Esophagus muscularis mucosa (tissue), 4 donors: ENCODE measurements around the gene RPRD2. TPM values are rescaled to one million over a fixed set of nuclear protein-coding genes. Genes with fewer than 3 reads are reported as not detected.
A peak's percentile ranks its signal among the peaks of the same experiment; 100 is the strongest.

Experiments
- DNase-seq: peaks from one replicate; pipeline ENCODE4 v3.0.0-alpha.2; 2017; ENCODE audit errors: extremely low spot score
- H3K27ac ChIP-seq, 4 donors: fragments of 200-600 bp; sonication (generic); replicated peaks in 1 of 4; 1 replicate in 3 of 4; 2 replicates in 1 of 4; pipeline ENCODE4 v1.5.1; 2016 to 2019; ENCODE audit warnings: mild to moderate bottlenecking in 1 of 4
- H3K27me3 ChIP-seq, 4 donors: fragments of 200-600 bp; sonication (generic); one replicate each; pipeline versions ENCODE4 v1.5.1 to v1.6.0; 2016 to 2019
- H3K36me3 ChIP-seq, 4 donors: fragments of 200-600 bp; sonication (generic); one replicate each; pipeline ENCODE4 v1.5.1; 2016 to 2019
- H3K4me1 ChIP-seq, 4 donors: fragments of 200-600 bp; sonication (generic); one replicate each; pipeline ENCODE4 v1.5.1; 2016 to 2019
- H3K4me3 ChIP-seq, 4 donors: fragments of 200-600 bp; sonication (generic); 1 replicate in 2 of 4; 2 replicates in 2 of 4; pipeline ENCODE4 v1.5.1; 2016 to 2019; ENCODE audit warnings: mild to moderate bottlenecking in 4 of 4, moderate library complexity in 1 of 4
- H3K9me3 ChIP-seq, 4 donors: fragments of 200-600 bp; sonication (generic); 1 replicate in 3 of 4; 2 replicates in 1 of 4; pipeline ENCODE4 v1.5.1; 2016 to 2019
- EP300 ChIP-seq: sonication (generic); formaldehyde crosslinking; IDR thresholded peaks from one replicate; pipeline ENCODE4 v1.6.1; 2017; ENCODE audit warnings: antibody characterized with exemption
- POLR2A ChIP-seq: fragments of 450-650 bp; IDR thresholded peaks from one replicate; pipeline ENCODE4 v1.6.1; 2017; ENCODE audit warnings: antibody characterized with exemption, moderate library complexity, mild to moderate bottlenecking, low read depth
- POLR2AphosphoS5 ChIP-seq, 2 donors: sonication (generic); formaldehyde crosslinking; IDR thresholded peaks; one replicate each; pipeline ENCODE4 v1.6.1; 2017; ENCODE audit warnings: antibody characterized with exemption in 2 of 2
- WGBS: methylation state at CpG from one replicate; pipeline ENCODE4 v1.1.5; 2018; 5-methylcytosine and 5-hydroxymethylcytosine counted together
- intact Hi-C: fragments of 100-400 bp; cut with DNase I; formaldehyde crosslinking; loops from one replicate; pipeline ENCODE4 v1.15.1; 2023
- total RNA-seq, 4 donors: library from RNA; depleted of rRNA; stranded (reverse); fragments of >200 nt; gene quantifications; one replicate each; pipeline versions ENCODE4 v1.1.0 to v1.2.1, GENCODE V29; 2016
- TF ChIP-seq, protein P1 (sequence below), 3 experiments: fragments of 200-600 bp in 2 of 3; fragments of 450-650 bp in 1 of 3; sonication (generic) in 2 of 3; IDR thresholded peaks; one replicate each; pipeline ENCODE4 v1.5.1; 2017 to 2019; ENCODE audit warnings: antibody characterized with exemption in 3 of 3, mild to moderate bottlenecking in 2 of 3, moderate library complexity in 1 of 3

RPRD2 gene
- total RNA-seq, 4 donors from 2014 or later: 20.0 to 27.9 (median 24.8) TPM

DNA sequence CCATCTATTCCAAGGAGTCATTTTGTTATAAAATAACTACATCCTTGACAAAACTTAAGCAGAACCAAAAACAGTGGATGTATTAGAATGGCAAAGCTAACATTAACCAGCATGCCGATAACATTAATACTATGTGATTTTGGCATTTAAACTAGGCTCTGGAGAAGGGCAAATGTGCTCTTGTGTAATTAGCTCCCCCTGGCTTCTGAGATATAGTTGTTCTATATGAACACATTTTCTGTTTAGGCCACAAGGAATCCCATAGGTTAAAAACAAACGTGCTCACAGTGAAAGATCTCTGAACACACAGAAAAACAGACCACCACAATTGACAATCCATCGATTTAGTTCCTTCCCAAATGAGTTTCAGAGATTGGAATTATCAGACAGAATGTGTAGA lies 65.9 kb downstream of the RPRD2 start:
- DNase-seq: no peak
- H3K27ac ChIP-seq: no peak overlapping the region
- H3K27me3 ChIP-seq: no peaks in the 10 kb centered on the region
- H3K36me3 ChIP-seq: peaks cover 0 to 9% (median 0%) of the 10 kb centered on the region in 4 donors
- H3K4me3 ChIP-seq: no peak overlapping the region
- no peaks in the 10 kb centered on the region for H3K9me3 ChIP-seq
- H3K4me1 ChIP-seq: no peaks in the 10 kb centered on the region
- intact Hi-C loops: loop anchor here (10.0 kb wide), 1 partner anchor 55 kb away; no protein-coding TSS in a partner anchor
- 60% methylated on average over 3 of the region's 3 CpGs for WGBS
- TF ChIP-seq, protein P1, sequence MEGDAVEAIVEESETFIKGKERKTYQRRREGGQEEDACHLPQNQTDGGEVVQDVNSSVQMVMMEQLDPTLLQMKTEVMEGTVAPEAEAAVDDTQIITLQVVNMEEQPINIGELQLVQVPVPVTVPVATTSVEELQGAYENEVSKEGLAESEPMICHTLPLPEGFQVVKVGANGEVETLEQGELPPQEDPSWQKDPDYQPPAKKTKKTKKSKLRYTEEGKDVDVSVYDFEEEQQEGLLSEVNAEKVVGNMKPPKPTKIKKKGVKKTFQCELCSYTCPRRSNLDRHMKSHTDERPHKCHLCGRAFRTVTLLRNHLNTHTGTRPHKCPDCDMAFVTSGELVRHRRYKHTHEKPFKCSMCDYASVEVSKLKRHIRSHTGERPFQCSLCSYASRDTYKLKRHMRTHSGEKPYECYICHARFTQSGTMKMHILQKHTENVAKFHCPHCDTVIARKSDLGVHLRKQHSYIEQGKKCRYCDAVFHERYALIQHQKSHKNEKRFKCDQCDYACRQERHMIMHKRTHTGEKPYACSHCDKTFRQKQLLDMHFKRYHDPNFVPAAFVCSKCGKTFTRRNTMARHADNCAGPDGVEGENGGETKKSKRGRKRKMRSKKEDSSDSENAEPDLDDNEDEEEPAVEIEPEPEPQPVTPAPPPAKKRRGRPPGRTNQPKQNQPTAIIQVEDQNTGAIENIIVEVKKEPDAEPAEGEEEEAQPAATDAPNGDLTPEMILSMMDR (IDR thresholded peaks at IDR 0.05): peak in 2 of 3 experiments; percentile 6 to 20
- TF ChIP-seq POLR2AphosphoS5 (IDR thresholded peaks at IDR 0.05) (no peak), POLR2A (no peak), EP300 (no peak)

DNA sequence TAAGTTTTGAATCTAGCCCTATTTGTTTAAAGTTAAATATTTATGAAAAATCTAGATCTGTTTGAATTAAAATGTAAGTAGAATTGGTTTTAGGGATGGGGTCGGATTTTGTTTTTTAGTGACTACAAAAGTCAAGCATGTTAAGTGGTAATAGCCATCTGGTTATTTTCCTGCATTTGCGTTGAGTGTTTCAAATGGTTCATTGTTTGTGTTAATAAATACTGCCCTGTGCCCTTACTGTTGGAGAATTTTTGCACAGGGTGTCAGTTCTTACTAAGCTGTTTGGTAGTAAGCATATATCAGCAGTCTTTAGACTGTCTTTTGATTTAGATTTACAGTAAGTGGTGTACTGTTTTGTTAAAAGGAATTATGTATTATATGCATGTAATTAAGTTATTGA lies 77.2 kb downstream of the RPRD2 start:
- no peak for DNase-seq
- intact Hi-C loops: no loop called here
- TF ChIP-seq EP300 (no peak), POLR2A (no peak), POLR2AphosphoS5 (IDR thresholded peaks at IDR 0.05) (no peak)
- TF ChIP-seq, protein P1 (IDR thresholded peaks at IDR 0.05): no peak
- WGBS: 85% methylated on average over 2 of the region's 2 CpGs
- H3K4me3 ChIP-seq: no peak overlapping the region
- no peak overlapping the region for H3K27ac ChIP-seq
- no peaks in the 10 kb centered on the region for H3K27me3 ChIP-seq
- H3K4me1 ChIP-seq: peaks cover 0 to 3% (median 0%) of the 10 kb centered on the region in 4 donors
- peaks cover 4 to 76% (median 37%) of the 10 kb centered on the region in 4 donors for H3K36me3 ChIP-seq
- no peaks in the 10 kb centered on the region for H3K9me3 ChIP-seq

DNA sequence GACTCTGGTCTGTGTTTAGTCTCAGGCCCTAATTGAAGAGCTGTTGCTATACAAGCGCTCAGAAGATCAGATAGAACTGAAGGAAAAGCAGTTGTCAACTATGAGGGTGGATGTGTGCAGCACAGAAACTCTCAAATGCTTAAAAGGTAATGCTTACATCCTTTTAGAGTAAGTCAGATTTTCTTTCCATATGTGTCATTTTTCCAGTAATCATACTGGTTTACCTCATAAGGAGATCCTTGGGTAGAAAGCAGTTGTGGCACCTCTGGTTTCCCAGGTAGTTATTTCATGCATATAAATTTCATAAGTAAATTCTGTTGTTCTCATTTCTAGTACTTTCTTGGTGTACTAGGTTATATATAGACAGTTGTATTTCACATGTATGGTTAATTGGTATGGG lies 80.3 kb downstream of the RPRD2 start:
- peaks cover 0 to 3% (median 0%) of the 10 kb centered on the region in 4 donors for H3K4me1 ChIP-seq
- 96% methylated on average over 1 of the region's 1 CpG for WGBS
- H3K27me3 ChIP-seq: no peaks in the 10 kb centered on the region
- no peak overlapping the region for H3K4me3 ChIP-seq
- H3K36me3 ChIP-seq: peaks cover 26 to 84% (median 60%) of the 10 kb centered on the region in 4 donors
- no peaks in the 10 kb centered on the region for H3K9me3 ChIP-seq
- intact Hi-C loops: no loop called here
- TF ChIP-seq POLR2A: no peak
- no peak for TF ChIP-seq POLR2AphosphoS5 (IDR thresholded peaks at IDR 0.05)
- TF ChIP-seq, protein P1 (IDR thresholded peaks at IDR 0.05): no peak
- no peak for TF ChIP-seq EP300
- no peak overlapping the region for H3K27ac ChIP-seq
- DNase-seq: no peak

DNA sequence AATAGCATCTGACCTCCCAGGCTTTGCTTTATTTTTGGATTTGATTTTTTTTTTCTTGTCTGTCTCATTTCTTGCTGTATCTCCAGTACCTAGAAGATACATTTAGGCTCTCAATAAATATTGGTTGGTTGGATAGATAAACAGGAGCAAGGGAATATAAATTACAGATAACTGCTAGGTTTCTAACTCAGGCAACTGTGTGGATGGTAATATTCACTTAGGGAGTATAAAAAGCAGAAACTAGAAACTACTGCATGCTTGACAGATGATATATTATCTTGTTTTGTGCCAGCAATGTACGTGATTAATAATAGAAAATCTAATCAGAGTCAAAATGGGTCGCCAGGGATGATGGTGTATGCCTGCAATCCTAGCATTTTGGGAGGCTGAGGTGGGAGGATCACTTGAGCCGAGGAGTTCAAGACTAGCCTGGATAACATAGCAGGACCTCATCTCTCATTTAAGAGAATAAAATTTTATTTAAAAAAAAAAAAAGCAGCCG lies 92.2 kb downstream of the RPRD2 start:
- Histone ChIP-seq H3K9me3 (no peaks in the 10 kb centered on the region), H3K27ac (no peak overlapping the region), H3K4me3 (no peak overlapping the region), H3K27me3 (no peaks in the 10 kb centered on the region), H3K36me3 (peaks cover 31 to 82% (median 47%) of the 10 kb centered on the region in 4 donors), H3K4me1 (no peaks in the 10 kb centered on the region)
- intact Hi-C loops: no loop called here
- 80% methylated on average over 4 of the region's 4 CpGs for WGBS
- no peak for DNase-seq
- no peak for TF ChIP-seq POLR2A
- TF ChIP-seq, protein P1 (IDR thresholded peaks at IDR 0.05): no peak
- no peak for TF ChIP-seq EP300
- no peak for TF ChIP-seq POLR2AphosphoS5 (IDR thresholded peaks at IDR 0.05)

DNA sequence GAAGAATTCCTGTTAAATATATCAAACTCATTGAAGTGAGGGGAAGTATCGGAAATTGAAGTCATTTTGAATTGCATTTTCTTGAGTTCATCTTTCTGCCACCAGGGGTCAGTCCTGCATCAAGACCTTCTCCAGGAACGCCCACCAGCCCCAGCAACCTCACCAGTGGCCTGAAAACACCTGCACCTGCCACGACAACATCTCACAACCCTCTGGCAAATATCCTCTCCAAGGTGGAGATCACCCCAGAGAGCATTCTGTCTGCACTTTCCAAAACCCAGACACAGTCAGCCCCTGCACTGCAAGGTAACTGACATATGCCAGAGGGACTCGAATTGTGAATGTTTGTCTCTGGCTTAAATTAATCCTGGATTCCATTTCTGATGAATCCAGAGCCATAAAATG lies 100.5 kb downstream of the RPRD2 start:
- H3K27me3 ChIP-seq: no peaks in the 10 kb centered on the region
- WGBS: 54% methylated on average over 3 of the region's 4 CpGs
- intact Hi-C loops: loop anchor here (2.0 kb wide), 1 partner anchor 68 kb away; no protein-coding TSS in a partner anchor
- no peak overlapping the region for H3K4me3 ChIP-seq
- H3K27ac ChIP-seq: no peak overlapping the region
- peaks cover 39 to 86% (median 75%) of the 10 kb centered on the region in 4 donors for H3K36me3 ChIP-seq
- DNase-seq: no peak
- TF ChIP-seq EP300: no peak
- no peak for TF ChIP-seq POLR2A
- peak in 1 of 2 donors; percentile 49 for TF ChIP-seq POLR2AphosphoS5 (IDR thresholded peaks at IDR 0.05)
- TF ChIP-seq, protein P1 (IDR thresholded peaks at IDR 0.05): peak; percentile 78 to 86 (median 82)
- peaks cover 0 to 11% (median 7%) of the 10 kb centered on the region in 4 donors for H3K4me1 ChIP-seq
- no peaks in the 10 kb centered on the region for H3K9me3 ChIP-seq
